ENCODE results near the gene HDAC4. TPM values are rescaled to one million over a fixed set of nuclear protein-coding genes. Genes with fewer than 3 reads are reported as not detected.

Gene HDAC4
- total RNA-seq, 1 donor from 2014 or later: 18.3 TPM

DNA sequence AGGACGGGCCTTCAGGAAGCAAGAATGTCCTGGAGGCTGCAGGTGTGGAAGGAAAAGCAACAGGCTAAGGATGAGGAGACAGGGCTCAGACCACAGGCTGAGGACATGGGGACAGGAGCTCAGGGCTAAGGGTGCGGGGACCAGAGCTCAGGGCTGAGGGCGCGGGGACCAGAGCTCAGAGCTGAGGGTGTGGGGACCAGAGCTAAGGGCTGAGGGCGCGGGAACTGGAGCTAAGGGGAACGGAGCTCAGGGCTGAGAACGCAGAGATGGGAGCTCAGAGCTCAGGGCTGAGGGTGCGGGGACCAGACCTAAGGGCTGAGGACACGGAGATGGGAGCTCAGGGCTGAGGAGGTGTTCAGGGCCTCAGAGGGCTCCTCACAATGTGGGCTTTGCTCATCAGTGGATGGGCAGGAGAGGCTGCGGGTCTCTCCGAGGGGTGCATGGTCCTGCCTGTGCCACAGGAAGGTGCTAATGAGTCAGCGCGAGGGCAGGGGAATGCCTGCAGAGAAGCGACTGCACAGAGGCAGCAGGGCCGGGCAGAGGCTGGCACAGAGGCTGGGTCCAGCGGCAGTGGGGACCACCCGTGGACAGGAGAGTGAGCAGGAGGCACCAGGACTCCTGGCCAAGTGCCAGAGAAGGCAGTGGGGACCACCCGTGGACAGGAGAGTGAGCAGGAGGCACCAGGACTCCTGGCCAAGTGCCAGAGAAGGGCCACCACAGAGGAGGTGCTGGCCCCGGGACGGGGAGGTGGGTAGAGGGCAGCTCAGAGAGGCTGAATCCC lies 281.3 kb downstream of the HDAC4 start:
- ATAC-seq: no peak
- DNase-seq (ENCODE audit: low spot score): no peak

GRCh38 chr2:239118675-239119211 lies 282.1 kb downstream of the HDAC4 start:
- ATAC-seq: no peak
- DNase-seq (ENCODE audit: low spot score): no peak

GRCh38 chr2:239118264-239118663 lies 282.6 kb downstream of the HDAC4 start:
- DNase-seq (ENCODE audit: low spot score) (no peak), ATAC-seq (no peak)

GRCh38 chr2:239117831-239118230 lies 283.0 kb downstream of the HDAC4 start:
- ATAC-seq (no peak), DNase-seq (ENCODE audit: low spot score) (no peak)

GRCh38 chr2:239116456-239117246 lies 284.2 kb downstream of the HDAC4 start:
- ATAC-seq (no peak), DNase-seq (ENCODE audit: low spot score) (no peak)

DNA sequence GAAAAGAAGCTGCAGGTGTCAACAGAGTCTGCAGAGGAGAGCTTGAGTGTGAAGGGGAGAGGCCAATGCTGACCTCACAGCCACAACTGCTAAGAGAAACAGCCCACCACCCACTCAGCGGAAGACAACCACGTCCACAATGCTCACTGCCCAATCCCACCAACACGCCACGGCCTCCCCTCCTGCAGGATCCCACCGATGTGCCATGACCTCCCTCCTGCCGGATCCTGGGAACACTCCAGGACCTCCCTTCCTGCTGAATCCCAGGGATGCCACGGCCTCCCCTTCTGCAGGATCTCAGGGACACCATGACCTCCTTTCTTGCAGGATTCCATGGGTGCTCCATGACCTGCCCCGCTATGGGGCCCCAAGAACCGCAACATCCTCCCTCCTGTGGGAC lies 285.2 kb downstream of the HDAC4 start:
- no peak for ATAC-seq
- no peak for DNase-seq (ENCODE audit: low spot score)

DNA sequence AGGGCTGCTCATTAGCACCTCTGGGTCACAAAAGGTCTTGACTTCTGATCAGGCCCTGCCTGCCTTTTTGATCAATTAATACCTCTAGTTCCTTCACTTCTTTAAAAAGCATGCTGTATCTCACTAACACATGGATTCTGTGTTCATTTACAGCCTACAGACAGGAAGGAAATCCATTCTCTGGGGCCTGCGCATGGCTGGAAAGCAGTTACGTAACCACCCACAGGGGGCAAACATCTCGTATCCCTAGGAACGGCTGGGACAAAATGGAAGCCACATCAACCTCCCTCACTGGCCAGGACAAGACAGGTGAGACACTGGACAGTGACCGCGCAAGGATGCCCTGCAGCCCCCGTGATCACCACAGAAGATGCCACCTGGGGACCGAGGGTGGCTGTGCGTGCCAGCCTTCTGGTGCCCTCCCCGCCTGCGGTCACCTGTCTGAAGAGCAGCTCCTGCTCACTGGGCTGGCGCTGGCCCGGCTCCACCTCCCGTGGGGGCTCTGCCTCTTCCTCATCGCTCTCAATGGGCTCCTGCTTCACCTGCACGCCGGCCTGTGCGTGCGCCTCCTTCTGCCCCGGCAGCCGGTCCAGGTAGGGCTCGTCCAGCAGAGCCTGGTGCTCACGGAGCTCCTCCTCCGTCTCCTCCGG lies 286.1 kb downstream of the HDAC4 start:
- ATAC-seq: no peak

DNA sequence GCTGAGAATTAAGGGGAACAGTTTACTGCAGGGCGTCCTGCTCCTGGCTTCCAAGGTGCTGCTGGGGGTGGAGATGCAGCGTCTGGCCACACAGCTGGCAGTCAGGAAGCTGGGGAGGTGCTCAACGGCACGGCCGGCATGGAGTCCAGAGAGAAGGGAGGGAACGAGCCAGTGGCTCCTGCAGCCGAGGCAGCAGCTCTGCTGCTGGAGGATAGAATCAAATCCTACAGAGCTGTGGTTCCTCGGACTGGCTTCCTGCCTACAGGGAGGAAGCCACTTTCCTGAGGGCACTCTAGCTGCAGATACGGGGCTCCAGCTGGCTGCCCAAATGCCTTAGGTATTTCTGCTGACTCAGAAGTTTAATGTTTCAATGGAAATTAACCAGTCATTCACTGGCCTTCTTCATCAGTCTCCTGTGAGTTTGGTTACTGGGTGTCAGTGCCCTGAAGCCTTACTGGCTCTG lies 286.7 kb downstream of the HDAC4 start:
- DNase-seq (ENCODE audit: low spot score) (no peak), ATAC-seq (no peak)

More for the DNA sequence above, 286.1 kb downstream of the HDAC4 start:
- DNase-seq (ENCODE audit: low spot score): no peak

GRCh38 chr2:239113615-239114014 lies 287.2 kb downstream of the HDAC4 start:
- no peak for ATAC-seq
- DNase-seq (ENCODE audit: low spot score): no peak

- DNase-seq (ENCODE audit: low spot score) (no peak), ATAC-seq (no peak)
Observed at GRCh38 chr2:239113171-239113570, 287.6 kb downstream of the HDAC4 start.

DNA sequence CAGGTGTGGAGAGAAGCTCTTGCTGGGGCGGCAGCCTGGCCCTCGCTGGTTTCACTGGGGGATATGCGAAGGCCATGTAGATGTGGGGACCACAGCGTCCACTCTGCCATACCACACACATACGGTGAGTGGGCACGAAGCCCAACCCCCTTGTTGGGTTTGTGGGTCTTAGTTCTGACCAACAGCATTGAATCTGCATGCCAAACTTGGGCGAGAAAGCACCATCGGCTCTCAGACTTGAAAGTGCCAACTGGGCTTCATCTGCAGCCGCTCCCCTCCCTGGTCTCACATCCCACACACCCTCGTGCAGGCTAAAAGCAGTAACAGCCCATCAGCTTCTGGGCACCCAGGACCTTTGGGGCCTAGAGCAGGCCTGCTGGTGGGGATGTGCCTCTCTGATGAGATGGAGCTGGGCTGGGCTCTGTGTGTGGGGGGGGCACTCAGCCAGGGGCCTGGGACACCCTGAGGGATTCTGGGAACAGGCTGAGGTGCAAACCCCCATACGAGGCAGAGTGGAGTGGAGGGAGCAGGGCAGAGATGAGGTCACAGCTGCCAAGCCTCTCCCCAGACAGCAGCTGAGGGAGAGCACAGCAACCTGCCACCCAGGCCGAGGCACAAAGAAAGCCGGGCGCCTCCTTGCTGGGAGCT lies 288.6 kb downstream of the HDAC4 start:
- DNase-seq (ENCODE audit: low spot score): no peak

GRCh38 chr2:239111401-239112100 lies 289.3 kb downstream of the HDAC4 start:
- DNase-seq (ENCODE audit: low spot score) (no peak), ATAC-seq (no peak)

More for the DNA sequence above, 288.6 kb downstream of the HDAC4 start:
- ATAC-seq: no peak

DNA sequence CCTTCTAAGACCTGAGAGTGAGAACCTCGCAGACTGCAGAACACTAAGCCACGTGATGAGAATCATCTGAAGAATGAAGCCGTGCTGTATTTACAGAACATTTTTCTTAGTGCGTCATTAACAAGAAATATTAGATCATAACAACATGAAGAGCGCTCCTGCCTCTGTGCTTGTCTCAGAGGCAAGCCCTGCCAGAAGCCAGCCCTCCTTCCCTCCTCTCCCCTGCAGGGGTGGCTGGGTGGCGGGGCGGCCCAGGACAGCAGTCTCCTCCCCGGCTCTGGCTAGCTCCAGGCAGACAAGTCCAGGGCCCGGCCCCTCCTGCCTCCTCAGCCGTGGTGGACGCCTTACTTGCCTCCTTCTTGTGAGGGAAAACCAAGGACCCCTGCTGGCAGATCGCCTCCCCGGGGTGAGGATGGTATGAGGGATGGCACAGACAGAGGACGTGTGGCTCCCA lies 290.2 kb downstream of the HDAC4 start:
- DNase-seq (ENCODE audit: low spot score) (no peak), ATAC-seq (no peak)

DNA sequence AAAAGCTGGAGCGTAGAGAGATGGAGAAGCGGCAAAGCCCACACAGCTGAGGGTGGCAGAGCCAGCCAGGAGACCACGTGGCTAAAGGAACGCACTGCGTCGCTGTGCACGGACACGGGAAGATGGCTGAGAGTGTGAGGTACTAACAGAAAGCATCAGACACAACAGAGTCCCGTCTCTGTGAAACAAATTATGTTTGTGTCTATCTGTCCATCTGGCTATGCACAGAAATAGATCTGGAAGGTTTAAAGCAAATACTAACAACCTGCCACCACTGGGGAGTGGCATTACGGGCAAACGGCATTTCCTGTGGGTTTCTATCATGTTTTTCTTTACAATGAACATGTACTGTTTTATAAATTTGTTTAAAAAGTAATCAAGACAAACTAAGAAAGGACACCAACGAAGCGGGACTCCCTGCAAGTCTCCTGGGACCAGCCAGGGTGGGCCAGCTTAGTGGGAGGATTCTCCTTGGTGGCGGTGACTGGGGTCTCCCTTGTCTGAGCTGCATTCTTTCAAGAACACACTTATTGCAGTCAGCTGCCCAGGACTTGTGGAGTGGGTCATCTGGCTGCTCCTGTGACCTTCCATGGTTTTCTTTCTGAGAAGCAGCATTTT lies 290.8 kb downstream of the HDAC4 start:
- ATAC-seq: no peak

DNA sequence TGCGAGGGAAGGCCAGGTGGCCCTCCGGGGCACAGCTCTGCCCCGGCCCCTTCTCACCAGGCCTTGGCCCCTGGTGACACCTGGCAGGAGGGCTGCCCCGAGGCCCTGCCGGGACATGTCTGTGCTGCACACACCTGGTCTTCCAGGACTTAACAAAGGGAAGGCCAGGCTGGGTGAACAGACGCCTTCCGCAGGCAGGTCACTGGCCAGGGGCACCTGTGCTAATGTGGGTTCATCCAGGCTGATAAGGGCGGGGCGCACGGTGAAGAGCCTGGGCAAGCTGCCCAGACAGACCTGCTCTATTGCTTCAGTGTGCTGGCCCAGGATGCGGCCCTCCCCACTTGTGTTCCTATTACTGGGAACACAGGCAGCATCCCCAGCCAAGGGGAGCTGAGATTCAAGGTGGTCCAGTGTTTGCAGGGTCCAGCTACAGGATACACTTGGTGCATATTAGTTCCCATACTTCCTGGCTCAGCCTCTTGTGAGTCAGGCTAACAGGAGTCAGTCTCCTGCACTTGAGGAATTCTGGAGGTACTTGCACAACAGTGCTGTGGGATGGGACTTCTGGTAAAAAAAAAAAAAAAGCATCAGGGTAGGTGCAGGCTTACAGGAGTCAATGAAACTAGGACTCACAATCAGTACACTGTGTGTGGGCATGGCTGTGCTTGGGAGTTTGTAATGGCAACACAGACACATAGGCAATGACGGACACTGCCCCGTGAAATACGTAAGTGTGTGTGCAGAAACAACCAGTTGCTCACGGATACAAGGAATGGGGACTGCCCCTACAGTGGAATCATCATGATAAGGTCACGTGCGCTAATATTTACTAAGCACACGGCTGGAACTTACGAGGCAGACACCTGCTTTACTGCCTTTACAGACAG lies 291.5 kb downstream of the HDAC4 start:
- ATAC-seq: peak; percentile 93
- peak; percentile 86 for DNase-seq (ENCODE audit: low spot score)

More for the DNA sequence above, 290.8 kb downstream of the HDAC4 start:
- DNase-seq (ENCODE audit: low spot score): no peak

DNA sequence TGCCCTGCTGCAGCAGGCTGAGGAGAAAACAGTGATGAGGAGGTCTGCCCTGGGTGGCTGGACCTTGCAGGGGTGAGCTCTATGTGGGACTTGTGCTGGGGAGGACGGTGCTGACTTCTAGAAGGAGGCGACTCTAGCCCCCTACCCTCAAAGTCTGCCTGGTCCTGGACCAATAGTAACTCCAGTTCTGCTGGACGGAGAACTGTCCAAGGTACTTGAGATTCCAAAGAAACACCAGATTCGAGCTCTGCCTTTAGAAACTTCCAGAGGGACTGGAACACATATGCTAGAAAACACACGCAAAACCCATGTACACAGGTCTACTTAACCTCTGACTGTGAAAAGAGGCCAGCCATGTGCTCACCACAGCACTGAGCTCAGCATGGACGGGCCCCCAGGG lies 292.4 kb downstream of the HDAC4 start:
- no peak for DNase-seq (ENCODE audit: low spot score)
- no peak for ATAC-seq

DNA sequence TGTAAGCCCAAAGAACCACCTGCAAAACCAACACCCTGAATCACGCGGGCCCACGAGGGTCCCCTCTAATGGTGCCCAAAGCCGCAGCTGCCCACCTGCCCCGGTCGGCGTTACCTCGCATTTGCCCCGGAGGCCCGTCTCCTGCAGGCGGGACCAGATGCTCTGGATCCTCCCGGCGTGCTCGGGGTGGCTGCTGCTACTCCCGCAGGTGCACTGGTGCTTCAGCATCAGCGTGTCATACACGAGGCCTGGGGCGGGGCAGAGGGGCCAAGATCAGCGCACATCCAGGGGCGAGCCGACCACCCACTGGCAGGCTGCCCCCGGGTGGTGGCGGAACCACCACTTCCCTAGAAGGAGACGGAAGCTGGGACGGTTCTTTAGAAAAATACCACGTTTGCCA lies 292.9 kb downstream of the HDAC4 start:
- ATAC-seq (no peak), DNase-seq (ENCODE audit: low spot score) (no peak)

DNA sequence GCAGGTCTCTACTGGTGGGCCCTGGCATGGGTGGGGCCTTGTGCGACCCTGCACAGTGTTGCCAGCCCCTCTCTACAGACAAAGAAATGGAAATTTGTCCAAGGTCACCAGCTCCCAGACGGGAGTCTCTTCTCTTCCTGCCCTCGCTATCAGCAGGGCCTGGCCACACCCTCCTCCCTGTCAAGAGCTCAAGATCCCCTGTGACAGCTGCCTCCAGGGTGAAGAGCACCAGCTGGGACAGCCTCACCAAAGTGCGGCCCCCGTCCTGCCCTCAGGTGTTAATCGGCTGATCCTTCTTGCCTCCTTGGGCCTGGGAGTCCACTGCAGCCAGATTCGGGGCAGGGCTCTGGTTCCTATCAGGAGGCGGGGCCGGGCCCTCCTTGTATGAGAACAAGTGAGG lies 293.9 kb downstream of the HDAC4 start:
- DNase-seq (ENCODE audit: low spot score) (no peak), ATAC-seq (no peak)

Data from left lobe of liver (tissue), 2 donors.